D721Med (cell line): ENCODE measurements around the gene DAPK3.

ENCODE experiments used
- DNase-seq: peaks from one replicate; pipeline ENCODE4 v3.0.0; 2011; ENCODE audit warnings: low spot score; ENCODE audit not compliant: insufficient read length
- FAIRE-seq: peaks from 2 replicates; lab custom pipeline; 2011; peaks lifted over from hg19 to GRCh38; lab: Jason Lieb, UNC
- TF ChIP-seq, protein P1 (sequence below): IDR thresholded peaks from 2 replicates; pipeline ENCODE4 v1.5.1; 2012; ENCODE audit warnings: mild to moderate bottlenecking, control low read depth; ENCODE audit not compliant: insufficient read depth; ENCODE audit errors: missing control alignments

The DAPK3 gene

DNA sequence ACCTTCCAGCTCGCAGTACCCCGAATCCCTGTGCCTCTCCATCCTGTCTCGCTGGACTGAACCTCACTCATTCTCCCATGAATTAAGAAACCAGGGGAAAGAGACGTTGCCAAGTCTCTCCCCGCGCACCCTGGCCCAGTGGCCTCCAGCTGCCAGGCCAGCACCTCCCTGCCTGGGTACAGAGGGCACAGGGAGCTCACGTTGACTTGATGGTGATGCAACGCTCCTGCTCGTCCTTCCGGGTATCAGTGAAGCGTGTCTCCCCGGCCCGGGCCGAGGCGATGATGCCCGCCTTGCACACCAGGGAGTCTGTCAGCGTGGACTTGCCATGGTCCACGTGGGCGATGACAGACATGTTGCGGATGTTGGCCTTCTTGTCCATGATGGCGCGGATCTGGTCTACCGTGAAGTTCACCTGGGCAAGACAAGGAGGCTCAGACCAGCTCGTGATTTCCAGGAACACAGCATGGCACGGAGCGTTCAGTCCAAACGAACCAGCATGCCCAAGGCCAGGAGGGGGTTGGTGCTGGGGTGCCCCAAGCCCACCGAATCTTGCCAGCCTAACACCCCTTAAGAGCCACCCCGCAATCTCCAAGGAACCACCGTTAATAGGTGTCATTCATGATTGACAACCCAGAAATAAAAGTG, 13.2 kb upstream of the DAPK3 start:
- DNase-seq, result peak; percentile 15
- TF ChIP-seq, protein P1, sequence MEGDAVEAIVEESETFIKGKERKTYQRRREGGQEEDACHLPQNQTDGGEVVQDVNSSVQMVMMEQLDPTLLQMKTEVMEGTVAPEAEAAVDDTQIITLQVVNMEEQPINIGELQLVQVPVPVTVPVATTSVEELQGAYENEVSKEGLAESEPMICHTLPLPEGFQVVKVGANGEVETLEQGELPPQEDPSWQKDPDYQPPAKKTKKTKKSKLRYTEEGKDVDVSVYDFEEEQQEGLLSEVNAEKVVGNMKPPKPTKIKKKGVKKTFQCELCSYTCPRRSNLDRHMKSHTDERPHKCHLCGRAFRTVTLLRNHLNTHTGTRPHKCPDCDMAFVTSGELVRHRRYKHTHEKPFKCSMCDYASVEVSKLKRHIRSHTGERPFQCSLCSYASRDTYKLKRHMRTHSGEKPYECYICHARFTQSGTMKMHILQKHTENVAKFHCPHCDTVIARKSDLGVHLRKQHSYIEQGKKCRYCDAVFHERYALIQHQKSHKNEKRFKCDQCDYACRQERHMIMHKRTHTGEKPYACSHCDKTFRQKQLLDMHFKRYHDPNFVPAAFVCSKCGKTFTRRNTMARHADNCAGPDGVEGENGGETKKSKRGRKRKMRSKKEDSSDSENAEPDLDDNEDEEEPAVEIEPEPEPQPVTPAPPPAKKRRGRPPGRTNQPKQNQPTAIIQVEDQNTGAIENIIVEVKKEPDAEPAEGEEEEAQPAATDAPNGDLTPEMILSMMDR, result no peak
- no peak for FAIRE-seq

DNA sequence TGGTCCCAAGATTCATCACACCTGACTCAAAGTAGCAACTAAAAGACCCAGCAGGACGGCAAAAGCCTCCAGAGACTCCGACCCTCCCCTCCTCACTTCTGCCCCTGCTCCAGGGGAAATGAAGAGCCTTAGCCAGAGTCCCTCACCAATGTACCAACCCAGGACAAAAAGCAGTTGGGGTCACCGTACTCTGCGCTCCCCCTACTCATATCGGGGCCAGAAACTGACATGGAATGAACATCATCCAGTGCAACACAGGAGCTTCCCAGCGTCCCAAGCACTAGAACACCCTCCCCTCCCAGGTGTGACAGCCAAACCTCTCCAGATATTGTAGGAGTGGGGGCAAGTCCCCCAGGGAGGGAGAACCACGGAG, 12.6 kb upstream of the DAPK3 start:
- DNase-seq (no peak), FAIRE-seq (no peak)
- TF ChIP-seq, protein P1, result no peak

DNA sequence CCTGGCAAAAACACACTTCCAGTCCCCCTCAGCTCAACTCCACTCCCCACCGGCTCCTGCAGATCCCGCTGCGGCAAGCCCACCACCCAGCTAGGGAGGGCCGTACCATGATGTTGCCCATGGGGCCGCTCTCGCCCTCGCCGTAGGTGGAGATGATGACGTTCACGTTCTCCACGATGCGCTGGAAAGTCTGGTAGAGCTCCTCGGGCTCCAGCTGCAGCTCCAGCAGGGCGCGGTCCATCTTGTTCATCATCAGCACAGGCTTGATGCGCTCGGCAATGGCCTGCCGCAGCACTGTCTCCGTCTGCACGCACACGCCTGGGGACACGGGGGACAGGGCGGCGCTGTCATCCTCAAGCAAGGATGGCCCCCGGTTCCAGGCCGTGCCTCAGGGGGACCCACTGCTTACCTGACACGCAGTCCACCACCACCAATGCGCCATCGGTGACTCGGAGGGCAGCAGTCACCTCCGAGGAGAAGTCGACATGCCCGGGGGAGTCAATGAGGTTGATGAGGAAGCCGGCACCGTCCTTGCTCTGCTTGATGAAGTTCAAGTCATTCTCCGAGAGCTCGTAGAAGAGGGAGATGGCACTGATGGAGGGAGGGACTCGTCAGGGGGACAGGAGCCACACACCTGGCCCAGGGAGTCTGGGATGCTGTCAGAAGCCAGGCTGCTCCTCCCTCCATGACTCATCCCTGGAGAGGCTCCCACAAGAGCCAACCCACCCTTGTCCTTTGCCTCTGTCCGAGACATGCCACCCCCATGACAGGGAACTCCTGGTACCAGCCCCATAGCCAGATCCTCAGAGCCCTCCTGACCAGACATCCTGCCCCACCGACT, 12.0 kb upstream of the DAPK3 start:
- DNase-seq (peak; percentile 21), FAIRE-seq (no peak)
- TF ChIP-seq, protein P1, result no peak

DNA sequence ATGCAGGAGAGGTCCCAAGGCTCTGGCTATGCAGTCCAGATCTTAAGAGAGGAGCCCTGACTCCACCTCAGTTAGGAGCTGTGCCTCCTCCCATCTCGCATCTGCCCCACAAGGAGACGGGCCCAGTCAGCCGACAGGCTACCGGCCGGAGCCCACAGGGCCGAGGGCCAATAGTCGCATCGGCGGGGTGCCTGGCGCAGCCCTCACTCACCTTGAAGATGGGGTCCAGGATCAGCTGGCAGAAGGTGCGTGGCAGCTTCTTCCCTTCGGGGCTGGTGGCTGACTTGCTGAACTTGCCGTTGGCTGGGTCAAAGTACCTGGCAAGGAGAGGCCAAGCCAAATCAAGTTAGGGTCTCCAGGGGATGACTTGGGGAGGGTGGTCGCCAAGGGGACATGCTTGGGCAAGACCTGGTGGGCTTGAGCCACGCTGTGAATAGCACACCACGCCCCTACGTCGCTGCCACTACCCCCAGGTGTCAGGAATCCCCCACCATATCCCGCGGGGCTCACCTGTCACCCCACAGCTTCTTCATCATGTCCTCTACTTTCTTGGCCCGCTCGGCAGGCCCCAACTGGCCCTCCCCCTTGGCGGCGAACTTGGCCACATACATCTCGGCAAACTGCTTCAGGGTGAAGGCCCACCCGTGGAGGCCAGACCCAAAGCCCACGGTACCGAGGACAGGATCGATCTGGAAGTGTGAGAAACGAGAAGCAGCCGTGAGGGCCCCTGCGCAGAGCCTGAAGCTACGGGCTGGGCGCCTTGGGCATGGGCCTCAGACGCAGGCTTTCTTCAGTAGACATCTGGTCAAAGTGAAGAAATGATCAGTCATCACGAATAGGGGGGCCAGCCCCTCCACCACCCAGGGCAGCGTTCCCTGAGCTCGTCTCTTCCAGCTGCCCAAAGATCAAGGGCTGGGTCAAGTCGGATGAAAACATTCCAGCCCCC, 11.1 kb upstream of the DAPK3 start:
- TF ChIP-seq, protein P1, result no peak
- FAIRE-seq, result no peak

DNA sequence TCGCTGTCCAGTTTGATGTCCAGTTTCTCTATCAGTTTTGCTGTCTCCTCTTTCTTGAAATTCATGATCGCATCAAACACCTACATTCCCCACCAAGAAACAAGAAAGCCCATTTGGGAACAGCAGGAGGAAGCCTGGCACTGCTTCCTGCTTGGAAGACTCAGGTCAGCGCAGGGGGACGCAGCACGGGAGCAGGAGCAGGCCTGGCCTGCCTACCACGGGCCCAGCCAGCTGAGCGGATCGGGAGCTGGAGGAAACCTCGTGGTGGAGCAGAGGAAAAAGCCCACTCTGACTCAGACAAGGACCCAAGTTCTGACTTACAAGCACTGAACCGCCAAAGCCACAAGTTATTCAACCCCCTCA, 10.5 kb upstream of the DAPK3 start:
- FAIRE-seq (no peak), DNase-seq (no peak)
- TF ChIP-seq, protein P1, result no peak

More for the DNA sequence above, 11.1 kb upstream of the DAPK3 start:
- DNase-seq, result peak; percentile 17

DNA sequence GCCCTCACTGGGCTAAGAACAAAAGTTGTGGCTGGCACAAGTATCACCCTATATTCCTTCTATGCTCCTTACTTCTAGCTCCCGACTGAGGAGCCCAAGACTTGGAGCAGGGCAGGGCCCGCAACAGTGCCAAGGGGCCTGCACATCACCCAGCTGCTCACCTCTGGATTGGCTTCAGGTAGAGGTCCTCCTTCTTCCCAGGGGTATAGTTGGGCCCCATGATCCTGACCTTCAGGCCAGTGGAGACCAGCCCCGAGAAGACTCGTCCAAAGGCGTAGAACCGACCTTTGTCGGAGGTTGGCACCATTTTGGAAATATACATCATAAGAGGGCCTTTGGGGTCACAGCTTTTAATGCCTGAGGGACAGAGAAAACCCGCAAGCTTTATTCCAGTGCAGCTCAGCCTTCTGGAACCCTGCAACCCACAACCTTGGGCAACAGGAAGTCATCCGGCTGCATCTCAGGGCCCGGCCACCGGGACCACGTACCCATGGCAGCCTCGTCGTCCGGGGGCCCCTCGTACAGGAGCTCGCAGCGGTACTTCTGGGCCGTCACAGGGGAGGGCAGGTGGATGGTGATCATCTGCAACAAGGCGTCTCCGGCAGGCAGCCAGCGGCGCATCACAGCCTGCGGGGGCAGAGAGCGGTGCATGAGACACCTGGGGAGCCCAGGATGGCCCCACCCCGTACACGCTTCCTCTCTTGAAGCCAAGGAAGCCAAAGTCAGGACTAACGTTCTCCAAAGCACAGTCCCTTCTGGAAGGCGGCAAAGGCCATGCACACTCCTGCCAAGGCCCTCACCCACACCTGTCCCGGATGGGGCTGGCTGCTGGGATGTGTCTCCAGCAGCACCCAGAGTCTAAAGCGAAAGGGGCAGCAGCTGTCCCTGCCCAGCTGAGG, 9.7 kb upstream of the DAPK3 start:
- FAIRE-seq (no peak), DNase-seq (peak; percentile 23)
- TF ChIP-seq, protein P1, result no peak
